SK-N-SH (cell line): Measurements from ENCODE around the gene TSHR. TPM values are rescaled to one million over a fixed set of nuclear protein-coding genes. Genes with fewer than 3 reads are reported as not detected.

ENCODE experiments used
- CTCF ChIA-PET: fragments of 300-600, 350-600 bp; formaldehyde crosslinking; extraction: SDS; loops from one replicate; lab custom pipeline; 2021; lab: Yijun Ruan, JAX
- POLR2A ChIA-PET: fragments of 350-600 bp; sonication (Branson Sonifier 250); formaldehyde crosslinking; extraction: SDS; loops from one replicate; lab custom pipeline; 2020; ENCODE audit warnings: antibody characterized with exemption, inconsistent platforms; lab: Yijun Ruan, JAX
- DNase-seq: peaks from one replicate; pipeline ENCODE4 v3.0.0; 2012
- H2AFZ ChIP-seq: fragments of 200-600 bp; sonication (generic); 2 replicates; pipeline ENCODE4 v1.8.1; 2016; ENCODE audit warnings: antibody characterized with exemption, mild to moderate bottlenecking, low read depth
- H3F3A ChIP-seq: fragments of 200-600 bp; sonication (generic); replicated peaks from 2 replicates; pipeline ENCODE3; 2016; ENCODE audit warnings: antibody characterized with exemption, mild to moderate bottlenecking; ENCODE audit not compliant: insufficient read depth
- H3K27ac ChIP-seq, 2 experiments: fragments of 200-500 bp in 1 of 2; fragments of 200-600 bp in 1 of 2; sonication (Bioruptor generic) in 1 of 2; sonication (generic), shearing (Covaris generic) in 1 of 2; 2 replicates each; pipeline versions ENCODE4 v1.5.1 to v1.6.1; 2014 to 2016; ENCODE audit warnings: low read depth in 2 of 2, inconsistent platforms in 1 of 2, low read length in 1 of 2, mild to moderate bottlenecking in 1 of 2, mixed read lengths in 1 of 2
- H3K27me3 ChIP-seq: fragments of 200-600 bp; sonication (generic), shearing (Covaris generic); 2 replicates; pipeline ENCODE4 v1.6.1; 2016; ENCODE audit warnings: mixed run types; ENCODE audit not compliant: insufficient read depth
- H3K36me3 ChIP-seq, 2 experiments: fragments of 200-500 bp in 1 of 2; fragments of 200-600 bp in 1 of 2; sonication (Bioruptor generic) in 1 of 2; sonication (generic) in 1 of 2; replicated peaks in 1 of 2; 2 replicates each; pipeline versions ENCODE3 to v1.5.1; 2014 to 2016; ENCODE audit warnings: low read length in 1 of 2, mild to moderate bottlenecking in 1 of 2; ENCODE audit not compliant: insufficient read depth in 2 of 2, control insufficient read depth in 1 of 2
- H3K4me1 ChIP-seq, 2 experiments: fragments of 200-500 bp in 1 of 2; fragments of 200-600 bp in 1 of 2; sonication (Bioruptor generic) in 1 of 2; sonication (generic), shearing (Covaris generic) in 1 of 2; 2 replicates each; pipeline versions ENCODE4 v1.5.1 to v1.6.1; 2014 to 2016; ENCODE audit warnings: low read depth in 1 of 2, low read length in 1 of 2, mixed run types in 1 of 2; ENCODE audit not compliant: insufficient read depth in 2 of 2, control insufficient read depth in 1 of 2
- H3K4me2 ChIP-seq: fragments of 200-600 bp; sonication (generic), shearing (Covaris generic); 2 replicates; pipeline ENCODE4 v1.6.1; 2017; ENCODE audit warnings: mixed run types
- H3K4me3 ChIP-seq, 2 experiments: fragments of 200-500 bp in 1 of 2; fragments of 200-600 bp in 1 of 2; sonication (Bioruptor generic) in 1 of 2; sonication (generic), shearing (Covaris generic) in 1 of 2; 2 replicates each; pipeline versions ENCODE4 v1.5.1 to v1.8.1; 2014 to 2016; ENCODE audit warnings: low read depth in 2 of 2, inconsistent platforms in 1 of 2, low read length in 1 of 2, mild to moderate bottlenecking in 1 of 2, mixed read lengths in 1 of 2, moderate library complexity in 1 of 2
- H3K79me2 ChIP-seq: fragments of 200-600 bp; sonication (generic); 2 replicates; pipeline ENCODE4 v1.8.1; 2017; ENCODE audit warnings: mild to moderate bottlenecking; ENCODE audit not compliant: insufficient read depth
- H3K9ac ChIP-seq: fragments of 200-600 bp; sonication (generic); 2 replicates; pipeline ENCODE4 v1.6.1; 2017; ENCODE audit warnings: mixed run types
- H3K9me2 ChIP-seq: fragments of 200-600 bp; sonication (generic); 2 replicates; pipeline ENCODE4 v1.6.1; 2017; ENCODE audit warnings: mixed run types
- H3K9me3 ChIP-seq: fragments of 200-600 bp; sonication (generic); 2 replicates; pipeline ENCODE4 v1.6.1; 2017; ENCODE audit warnings: mixed run types, mild to moderate bottlenecking, moderate library complexity
- H4K20me1 ChIP-seq: fragments of 200-600 bp; sonication (generic); 2 replicates; pipeline ENCODE4 v1.6.1; 2017; ENCODE audit warnings: mild to moderate bottlenecking, mixed run types; ENCODE audit not compliant: insufficient read depth
- EP300 ChIP-seq, 2 experiments: IDR thresholded peaks; 2 replicates each; pipeline versions ENCODE4 v1.4.0 to v1.6.1; 2012; ENCODE audit warnings: borderline replicate concordance in 1 of 2, low read depth in 1 of 2, low read length in 1 of 2
- FOSL2 ChIP-seq: IDR thresholded peaks from 2 replicates; pipeline ENCODE4 v1.4.0; 2012; ENCODE audit warnings: low read depth, mild to moderate bottlenecking, moderate library complexity, borderline replicate concordance
- FOXM1 ChIP-seq: IDR thresholded peaks from 2 replicates; pipeline ENCODE4 v1.4.0; 2012; ENCODE audit warnings: low read depth, mild to moderate bottlenecking
- GABPA ChIP-seq: IDR thresholded peaks from 2 replicates; pipeline ENCODE4 v1.4.0; 2012; ENCODE audit warnings: low read depth, mild to moderate bottlenecking
- GATA2 ChIP-seq: sonication (generic); formaldehyde crosslinking; IDR thresholded peaks from 2 replicates; pipeline ENCODE4 v1.5.0; 2020; ENCODE audit warnings: mild to moderate bottlenecking, missing genetic modification reagents
- IRF3 ChIP-seq: fragments of 150-350 bp; IDR thresholded peaks from 2 replicates; pipeline ENCODE4 v1.6.1; 2016; ENCODE audit warnings: mild to moderate bottlenecking, low read depth, low read length
- MAX ChIP-seq: IDR thresholded peaks from 2 replicates; pipeline ENCODE4 v1.4.0; 2012; ENCODE audit warnings: low read depth
- NRF1 ChIP-seq: IDR thresholded peaks from 2 replicates; pipeline ENCODE4 v1.6.1; 2012; ENCODE audit warnings: low read depth, mild to moderate bottlenecking, low read length
- PBX3 ChIP-seq: IDR thresholded peaks from 2 replicates; pipeline ENCODE4; 2012
- POLR2AphosphoS5 ChIP-seq: IDR thresholded peaks from 2 replicates; pipeline ENCODE4 v1.6.1; 2012; ENCODE audit warnings: low read depth, low read length
- REST ChIP-seq: IDR thresholded peaks from 2 replicates; pipeline ENCODE4 v1.6.1; 2012; ENCODE audit warnings: mild to moderate bottlenecking, low read depth, low read length, moderate library complexity
- RFX5 ChIP-seq: IDR thresholded peaks from 2 replicates; pipeline ENCODE4 v1.6.1; 2012; ENCODE audit warnings: mild to moderate bottlenecking, improper control_type of control experiment, low read length
- RXRA ChIP-seq: IDR thresholded peaks from 2 replicates; pipeline ENCODE4 v1.4.0; 2012; ENCODE audit warnings: low read depth, mild to moderate bottlenecking, borderline replicate concordance
- SMC3 ChIP-seq: IDR thresholded peaks from 2 replicates; pipeline ENCODE4 v1.6.1; 2012; ENCODE audit warnings: low read depth, low read length, improper control_type of control experiment
- TCF12 ChIP-seq: IDR thresholded peaks from 2 replicates; pipeline ENCODE4 v1.4.0; 2012
- TEAD4 ChIP-seq: IDR thresholded peaks from 2 replicates; pipeline ENCODE4 v1.4.0; 2012; ENCODE audit warnings: mild to moderate bottlenecking, borderline replicate concordance; ENCODE audit not compliant: insufficient read depth
- USF1 ChIP-seq: IDR thresholded peaks from 2 replicates; pipeline ENCODE4 v1.4.0; 2012; ENCODE audit warnings: low read depth, borderline replicate concordance
- YY1 ChIP-seq: IDR thresholded peaks from 2 replicates; pipeline ENCODE4 v1.4.0; 2012; ENCODE audit warnings: low read depth, mild to moderate bottlenecking
- ZBTB33 ChIP-seq: IDR thresholded peaks from 2 replicates; pipeline ENCODE4 v1.4.0; 2012; ENCODE audit warnings: low read depth, borderline replicate concordance
- WGBS: methylation state at CpG from one replicate; pipeline ENCODE4 v1.1.6; 2017; ENCODE audit warnings: low lambda C conversion rate; 5-methylcytosine and 5-hydroxymethylcytosine counted together
- polyA plus RNA-seq, 3 experiments: library from polyadenylated mRNA; depleted of rRNA; stranded (reverse); fragments of >200 nt; gene quantifications; 2 replicates each; pipeline ENCODE4 v1.2.3, GENCODE V29; 2012

TSHR gene
- polyA plus RNA-seq, 1 of the 3 experiments (the other 2 are of a cell fraction) = not detected

- H3K4me3 ChIP-seq = no peak overlapping the region
- 0 out of 2 replicates have a peak, but pooled peaks cover 4% of the 10 kb centered on the region for H3K79me2 ChIP-seq
- H2AFZ ChIP-seq = no peak overlapping the region
- H3F3A ChIP-seq = no peaks in the 10 kb centered on the region
- H3K4me2 ChIP-seq = no peak overlapping the region
- TF ChIP-seq RFX5 (no peak), REST (no peak), FOSL2 (no peak), NRF1 (no peak), POLR2AphosphoS5 (no peak), EP300 (IDR thresholded peaks at IDR 0.05; ENCODE audit: borderline replicate concordance in 1 of 2, low read depth in 1 of 2, low read length in 1 of 2) (no peak), TEAD4 (no peak), TCF12 (no peak), RXRA (no peak), ZBTB33 (no peak), MAX (no peak), GABPA (no peak), SMC3 (no peak), FOXM1 (no peak), USF1 (no peak), YY1 (no peak), IRF3 (no peak), GATA2 (CRISPR knock-in tag) (no peak), PBX3 (no peak)
- POLR2A ChIA-PET = no interaction called here
- CTCF ChIA-PET = interaction anchor here (0.6 kb wide), 1 partner anchor 35 kb away, joined by 3 read pairs; the partner anchor contains the start of gene CEP128
- H3K9me3 ChIP-seq = no peaks in the 10 kb centered on the region
- H3K27me3 ChIP-seq = no peaks in the 10 kb centered on the region
- H3K4me1 ChIP-seq = no peaks in the 10 kb centered on the region
- H4K20me1 ChIP-seq = no peaks in the 10 kb centered on the region
- peaks cover 0 to 10% of the 10 kb centered on the region in 2 experiments for H3K36me3 ChIP-seq
- no peak overlapping the region for H3K27ac ChIP-seq
- no peaks in the 10 kb centered on the region for H3K9me2 ChIP-seq
- 4% methylated on average over 1 of the region's 1 CpG for WGBS
- no peak overlapping the region for H3K9ac ChIP-seq
- DNase-seq = no peak
Measured at GRCh38 chr14:80906336-80906735, 49.1 kb upstream of the TSHR start.
